H1 (cell line): Measurements from ENCODE around the gene DNAL1.

ENCODE experiments used
- CHD1 ChIP-seq: IDR thresholded peaks from 2 replicates; pipeline ENCODE4 v1.6.1; 2012; ENCODE audit warnings: low read depth, low read length, improper control_type of control experiment
- CHD2 ChIP-seq: IDR thresholded peaks from 2 replicates; pipeline ENCODE4 v1.6.1; 2012; ENCODE audit warnings: low read length, improper control_type of control experiment
- CREB1 ChIP-seq: IDR thresholded peaks from 2 replicates; pipeline ENCODE4 v1.6.1; 2012; ENCODE audit warnings: inconsistent platforms
- JUND ChIP-seq: IDR thresholded peaks from 2 replicates; pipeline ENCODE4 v1.6.1; 2011; ENCODE audit warnings: mild to moderate bottlenecking, improper control_type of control experiment, low read length
- POLR2A ChIP-seq, 2 experiments: IDR thresholded peaks; 1 replicate in 1 of 2; 2 replicates in 1 of 2; pipeline ENCODE4 v1.6.1; 2011; ENCODE audit warnings: low read depth in 2 of 2, low read length in 2 of 2, mild to moderate bottlenecking in 2 of 2; ENCODE audit errors: control extremely low read depth in 1 of 2
- POLR2AphosphoS5 ChIP-seq: IDR thresholded peaks from 2 replicates; pipeline ENCODE4 v1.6.1; 2011; ENCODE audit warnings: low read depth, low read length
- RAD21 ChIP-seq, 2 experiments: IDR thresholded peaks in 1 of 2; conservative IDR thresholded peaks in 1 of 2; 2 replicates each; pipeline ENCODE4 v1.6.1; 2011; ENCODE audit warnings: low read depth in 2 of 2, low read length in 2 of 2, improper control_type of control experiment in 1 of 2, inconsistent platforms in 1 of 2, mild to moderate bottlenecking in 1 of 2, moderate library complexity in 1 of 2
- RFX5 ChIP-seq: IDR thresholded peaks from 2 replicates; pipeline ENCODE4 v1.6.1; 2011; ENCODE audit warnings: low read depth, low read length, improper control_type of control experiment, borderline replicate concordance
- RXRA ChIP-seq: IDR thresholded peaks from 2 replicates; pipeline ENCODE4 v1.6.1; 2011; ENCODE audit warnings: low read depth, mild to moderate bottlenecking, low read length, moderate library complexity; ENCODE audit not compliant: insufficient read depth
- SIRT6 ChIP-seq: IDR thresholded peaks from one replicate; pipeline ENCODE4 v1.7.1; 2012; ENCODE audit warnings: low read length, inconsistent platforms
- TBP ChIP-seq: IDR thresholded peaks from 2 replicates; pipeline ENCODE4 v1.6.1; 2011; ENCODE audit warnings: low read depth, low read length, improper control_type of control experiment
- YY1 ChIP-seq: IDR thresholded peaks from 2 replicates; pipeline ENCODE4 v1.6.1; 2011; ENCODE audit warnings: low read depth, mild to moderate bottlenecking, low read length
- ZNF274 ChIP-seq: IDR thresholded peaks from 2 replicates; pipeline ENCODE4 v1.7.0; 2012; ENCODE audit warnings: low read length, borderline replicate concordance; ENCODE audit errors: extremely low read depth
- TF ChIP-seq, protein P1 (sequence below): IDR thresholded peaks from 2 replicates; pipeline ENCODE4 v1.6.1; 2011; ENCODE audit warnings: low read length, improper control_type of control experiment

GRCh38 chr14:73744175-73744867 is 99.5 kb downstream of the DNAL1 start:
- TF ChIP-seq YY1 (no peak), SIRT6 (no peak), JUND (no peak), RXRA (no peak), CREB1 (no peak), CHD2 (no peak), POLR2AphosphoS5 (no peak), ZNF274 (no peak), CHD1 (no peak), TBP (no peak), RAD21 (IDR thresholded peaks at IDR 0.05 in 1 of 2, conservative IDR thresholded peaks at IDR 0.05 in 1 of 2; ENCODE audit: low read depth in 2 of 2, low read length in 2 of 2) (no peak), POLR2A (IDR thresholded peaks at IDR 0.05; ENCODE audit: control extremely low read depth in 1 of 2, low read depth in 2 of 2, low read length in 2 of 2) (no peak), RFX5 (no peak)
- TF ChIP-seq, protein P1, sequence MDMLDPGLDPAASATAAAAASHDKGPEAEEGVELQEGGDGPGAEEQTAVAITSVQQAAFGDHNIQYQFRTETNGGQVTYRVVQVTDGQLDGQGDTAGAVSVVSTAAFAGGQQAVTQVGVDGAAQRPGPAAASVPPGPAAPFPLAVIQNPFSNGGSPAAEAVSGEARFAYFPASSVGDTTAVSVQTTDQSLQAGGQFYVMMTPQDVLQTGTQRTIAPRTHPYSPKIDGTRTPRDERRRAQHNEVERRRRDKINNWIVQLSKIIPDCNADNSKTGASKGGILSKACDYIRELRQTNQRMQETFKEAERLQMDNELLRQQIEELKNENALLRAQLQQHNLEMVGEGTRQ: no peak
